Umbilical cord (tissue), 2 donors: ENCODE measurements around the gene DAGLA. TPM values are rescaled to one million over a fixed set of nuclear protein-coding genes. Genes with fewer than 3 reads are reported as not detected.
A peak's percentile ranks its signal among the peaks of the same experiment; 100 is the strongest.
"Not testable (repeated sequence)": the region's sequence is repeated elsewhere in the genome, so short reads cannot be mapped to it uniquely, and the experiment has no call there.

Experiments
- DNase-seq: peaks from one replicate; pipeline ENCODE4 v3.0.0-alpha.2; 2015; ENCODE audit warnings: low spot score
- total RNA-seq: library from RNA; depleted of rRNA; stranded (reverse); fragments of >200 nt; gene quantifications from one replicate; pipeline ENCODE4 v1.2.3, GENCODE V29; 2014; ENCODE audit warnings: low replicate concordance; ENCODE audit not compliant: insufficient read depth

The DAGLA gene
- total RNA-seq, 1 donor from 2014 or later, result 1.4 TPM

- no peak for DNase-seq
Measured at GRCh38 chr11:61666684-61667297, 13.4 kb upstream of the DAGLA start.

DNA sequence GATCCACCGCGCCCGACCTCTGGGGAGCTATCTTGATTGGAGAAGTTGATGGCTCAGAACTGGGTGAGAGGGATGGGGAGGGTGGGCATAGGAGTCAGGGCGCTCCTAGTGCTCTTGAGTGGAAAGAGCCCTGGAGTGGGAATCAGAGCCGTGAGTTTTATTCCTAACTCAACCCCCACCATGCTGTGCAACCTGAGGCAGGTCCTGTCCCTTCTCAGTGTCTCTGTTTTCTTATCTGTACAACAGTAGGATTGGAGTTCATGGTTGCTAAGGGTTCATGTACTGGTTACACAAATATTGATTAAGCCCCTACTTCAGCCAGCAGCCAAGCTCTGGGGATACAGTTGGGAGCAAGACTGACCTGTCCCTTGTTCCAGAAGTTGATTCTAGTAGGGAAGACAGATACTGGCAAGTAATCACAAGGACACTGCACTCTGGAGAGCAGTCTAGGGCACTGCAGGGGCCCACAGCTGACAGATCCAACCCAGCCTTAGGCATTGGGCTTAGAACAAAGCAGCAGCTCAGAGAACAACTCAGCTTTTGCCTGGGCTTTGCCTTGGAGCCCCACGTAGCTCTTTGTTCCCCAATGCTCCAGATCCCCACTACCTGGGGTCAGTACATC lies 12.4 kb upstream of the DAGLA start:
- DNase-seq, result no peak

DNA sequence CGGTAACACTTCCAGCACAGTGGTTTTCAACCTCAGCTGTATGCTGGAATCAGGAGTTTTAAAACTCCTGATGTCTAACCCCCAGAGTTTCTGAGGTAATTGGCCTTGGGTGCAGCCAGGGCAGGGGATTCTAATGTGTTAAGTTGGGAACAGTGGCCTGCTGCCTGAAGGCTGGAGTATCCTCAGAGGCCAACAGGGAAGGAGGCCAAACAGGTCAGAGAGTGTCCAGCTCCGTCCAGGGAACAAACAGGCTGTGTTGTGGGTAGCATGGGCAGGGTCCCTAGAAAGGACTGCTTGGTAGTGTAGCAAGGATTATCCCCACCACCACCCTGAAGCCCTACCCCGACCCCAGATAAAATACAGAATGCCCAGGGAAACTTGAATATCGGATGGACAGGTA lies 10.8 kb upstream of the DAGLA start:
- DNase-seq, result no peak

GRCh38 chr11:61670626-61671025 lies 9.6 kb upstream of the DAGLA start:
- no peak for DNase-seq

GRCh38 chr11:61671527-61671926 lies 8.7 kb upstream of the DAGLA start:
- no peak for DNase-seq

DNA sequence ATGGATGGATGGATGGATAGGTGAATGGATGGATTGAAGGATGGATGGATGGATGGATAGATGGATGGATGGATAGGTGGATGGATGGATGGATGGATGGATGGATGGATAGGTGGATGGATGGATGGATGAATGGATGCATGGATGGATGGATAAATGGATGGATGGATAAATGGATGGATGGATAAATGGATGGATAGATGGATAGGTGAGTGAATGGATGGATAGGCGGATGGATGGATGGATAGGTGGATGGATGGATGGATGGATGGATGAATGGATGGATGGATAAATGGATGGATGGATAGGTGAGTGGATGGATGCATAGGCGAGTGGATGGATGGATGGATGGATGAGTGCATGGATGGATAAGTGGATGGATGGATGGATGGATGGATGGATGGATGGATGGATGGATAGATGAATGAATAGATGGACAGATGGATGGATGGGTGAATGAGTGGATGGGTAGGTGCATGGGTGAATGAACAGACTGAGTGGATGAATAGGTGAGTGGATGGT lies 6.2 kb upstream of the DAGLA start:
- DNase-seq, result not testable (repeated sequence)

GRCh38 chr11:61675826-61676225 lies 4.4 kb upstream of the DAGLA start:
- DNase-seq, result peak; percentile 66

GRCh38 chr11:61679296-61679695 lies 895 bp upstream of the DAGLA start:
- DNase-seq, result peak; percentile 79

DNA sequence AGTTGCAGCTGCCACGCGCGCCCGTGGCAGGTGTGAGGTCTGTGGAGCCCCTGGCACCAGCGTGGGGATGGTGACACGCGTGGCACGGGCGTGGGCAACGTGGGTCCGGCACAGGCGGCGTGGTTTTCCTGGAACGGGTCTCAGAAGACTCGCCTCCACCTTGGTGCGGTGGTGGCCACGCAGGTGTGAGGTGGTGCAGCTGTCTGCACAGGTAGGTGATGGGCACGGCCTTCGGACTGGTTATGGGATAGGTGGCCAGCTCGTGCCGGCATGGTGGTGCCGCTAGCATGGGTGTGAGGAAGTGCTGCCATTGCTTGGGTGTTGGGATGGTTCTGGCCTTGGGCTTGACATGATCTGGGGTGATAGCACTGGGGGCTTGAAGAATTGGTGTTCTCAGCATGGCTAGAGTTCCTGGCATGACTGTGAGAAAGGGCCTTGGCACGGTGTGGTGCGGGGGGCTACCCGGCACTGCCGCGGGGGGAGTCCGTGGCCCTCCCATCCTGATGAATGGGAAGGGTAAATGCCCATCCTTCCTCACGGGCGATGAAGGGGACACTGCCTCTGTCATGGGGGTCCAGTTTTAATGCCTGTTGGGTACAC lies 531 bp downstream of the DAGLA start:
- DNase-seq, result no peak

- DNase-seq, result no peak
Measured at GRCh38 chr11:61682093-61682732, 2.0 kb downstream of the DAGLA start.

DNA sequence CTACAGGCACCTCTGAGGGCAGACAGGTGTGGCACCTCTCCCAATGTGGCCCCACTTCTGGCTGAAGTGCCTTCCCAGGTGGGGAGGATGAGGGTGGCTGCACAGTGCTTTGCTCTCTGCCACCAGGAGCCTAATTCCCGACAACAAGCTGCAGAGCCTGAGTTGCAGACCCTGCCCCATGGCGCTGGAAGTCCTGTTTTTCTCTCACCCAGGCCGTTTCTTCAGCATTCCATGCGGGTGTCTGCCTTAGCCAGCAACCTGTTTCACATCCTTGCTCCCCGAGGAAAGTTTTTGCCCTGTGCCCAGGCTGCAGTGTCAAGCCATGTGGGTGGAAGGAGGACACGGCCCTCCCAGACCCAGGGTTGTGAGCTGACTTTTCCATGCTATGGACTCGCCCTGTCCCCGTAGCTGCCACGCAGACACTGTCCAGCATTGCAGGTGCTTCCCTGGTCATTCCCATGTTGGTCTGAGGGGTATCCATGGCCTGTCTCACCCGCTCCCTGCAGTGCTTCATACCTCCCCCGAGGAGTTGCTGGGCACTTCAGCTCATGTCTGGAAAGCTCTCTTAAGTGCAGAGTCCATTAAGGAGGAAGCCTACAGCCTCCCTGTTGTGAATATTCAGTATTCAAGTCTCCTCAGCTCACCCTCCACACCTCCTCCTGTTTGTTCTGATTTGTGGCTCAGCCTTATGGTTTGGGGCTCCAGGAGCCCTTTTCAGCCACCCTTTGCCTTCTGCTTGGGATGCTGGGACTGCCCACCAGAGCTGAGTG lies 2.9 kb downstream of the DAGLA start:
- DNase-seq, result no peak

GRCh38 chr11:61683961-61684869 lies 4.0 kb downstream of the DAGLA start:
- DNase-seq, result no peak

GRCh38 chr11:61684870-61685616 lies 4.9 kb downstream of the DAGLA start:
- DNase-seq, result no peak

- no peak for DNase-seq
Measured at GRCh38 chr11:61685617-61685967, 5.4 kb downstream of the DAGLA start.

DNA sequence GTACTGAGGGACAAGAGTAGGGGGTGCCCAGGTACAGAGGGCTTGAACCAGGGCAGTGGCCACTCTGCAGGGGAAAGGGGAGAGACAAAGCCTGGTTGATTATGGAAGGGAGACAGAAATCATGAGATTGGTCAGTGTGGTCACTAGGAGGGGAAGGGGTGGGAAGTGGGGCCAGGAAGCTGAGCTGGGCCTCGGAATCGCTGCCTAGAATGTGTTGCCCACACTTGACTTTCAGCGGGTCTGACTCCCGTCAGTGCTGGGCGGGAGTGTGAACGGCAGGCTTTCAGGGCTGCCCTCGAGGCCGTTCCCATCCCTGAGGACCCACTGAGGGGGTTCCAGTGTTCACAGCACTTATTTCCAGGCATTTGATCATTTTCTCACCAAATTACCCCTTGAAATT lies 5.9 kb downstream of the DAGLA start:
- DNase-seq, result no peak

DNA sequence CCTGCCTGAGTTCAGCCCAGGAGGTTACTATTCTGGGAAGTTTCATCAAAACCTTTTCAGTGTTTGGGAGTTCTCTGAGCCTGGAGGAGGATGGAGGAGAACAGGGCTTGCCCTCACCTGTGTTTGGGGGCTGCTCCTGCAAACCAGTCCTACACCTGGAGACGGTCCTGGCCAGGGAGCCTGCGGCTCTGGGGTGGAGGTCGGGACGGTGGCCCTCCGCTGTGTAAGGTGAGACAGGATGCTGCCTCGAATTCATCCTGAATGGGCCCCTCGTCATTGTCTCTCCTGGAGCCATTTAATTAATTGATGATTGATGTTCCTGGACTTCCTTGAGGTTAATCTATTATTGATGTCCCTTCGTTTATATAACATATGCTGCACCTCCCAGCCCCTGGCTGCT lies 6.3 kb downstream of the DAGLA start:
- DNase-seq, result no peak

GRCh38 chr11:61687420-61687819 lies 7.2 kb downstream of the DAGLA start:
- DNase-seq, result no peak

- DNase-seq, result peak; percentile 44
Measured at GRCh38 chr11:61688365-61689163, 8.4 kb downstream of the DAGLA start.

DNA sequence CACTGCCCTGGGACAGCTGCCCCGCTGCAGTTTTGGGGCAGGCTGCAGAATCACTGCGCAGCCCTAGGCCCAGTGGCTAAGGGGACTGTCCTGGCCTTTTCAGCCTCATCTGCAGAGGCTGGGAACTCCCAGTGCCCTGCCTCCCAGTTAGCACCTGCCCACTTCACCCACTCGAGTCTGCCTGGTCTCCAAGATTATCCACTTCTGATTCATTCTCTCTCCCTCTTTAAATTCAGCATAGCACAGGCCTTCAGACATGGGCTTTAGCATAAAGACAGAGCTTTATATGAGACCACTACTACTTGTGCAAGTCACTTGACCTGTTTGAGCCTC lies 8.9 kb downstream of the DAGLA start:
- DNase-seq, result no peak
